Nephron (organoid): ENCODE measurements around the gene NLGN4X.

Experiments
- H3K27ac Mint-ChIP-seq, 3 experiments: 2 replicates each; pipeline ENCODE4 v1.8.0; 2020; ENCODE audit warnings: mixed read lengths in 3 of 3, mild to moderate bottlenecking in 2 of 3, moderate library complexity in 1 of 3
- H3K27me3 Mint-ChIP-seq: 2 replicates; pipeline ENCODE4 v1.8.0; 2021; ENCODE audit warnings: low read depth, mild to moderate bottlenecking, moderate library complexity, mixed read lengths
- H3K36me3 Mint-ChIP-seq: 2 replicates; pipeline ENCODE4 v1.8.0; 2020; ENCODE audit warnings: low read depth, mixed read lengths
- H3K4me1 Mint-ChIP-seq: 2 replicates; pipeline ENCODE4 v1.8.0; 2020; ENCODE audit warnings: mixed read lengths
- H3K4me3 Mint-ChIP-seq, 3 experiments: 2 replicates each; pipeline ENCODE4 v1.8.0; 2020; ENCODE audit warnings: mild to moderate bottlenecking in 3 of 3, mixed read lengths in 3 of 3, moderate library complexity in 2 of 3
- H3K9me3 Mint-ChIP-seq: 2 replicates; pipeline ENCODE4 v1.8.0; 2020; ENCODE audit warnings: mixed read lengths
- CTCF ChIP-seq, 3 experiments: fragments of 200-600 bp; sonication (generic); IDR thresholded peaks; one replicate each; pipeline ENCODE4 v1.5.0; 2021; ENCODE audit warnings: antibody characterized with exemption in 3 of 3; ENCODE audit not compliant: unreplicated experiment in 3 of 3

Gene NLGN4X

DNA sequence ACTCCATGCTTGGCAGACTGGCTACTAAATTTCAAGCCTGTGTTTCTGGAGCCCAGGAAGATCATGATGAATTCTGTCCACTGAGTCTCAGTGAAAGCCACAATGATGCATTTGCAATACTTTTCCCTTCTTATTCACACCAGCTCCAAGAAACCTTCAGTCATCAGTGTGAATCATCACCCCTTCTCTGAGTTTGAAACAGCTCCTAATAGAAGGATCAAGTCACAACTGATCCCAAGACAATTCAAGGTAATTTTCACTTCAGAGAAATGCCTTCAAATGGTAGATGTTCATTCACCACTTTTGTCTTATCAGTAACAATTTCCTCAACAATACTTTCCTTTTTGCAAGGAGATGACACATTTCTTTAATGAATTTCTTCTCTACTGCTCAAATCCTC lies 257.4 kb downstream of the NLGN4X start:
- no peak overlapping the region for H3K4me3 Mint-ChIP-seq
- H3K9me3 Mint-ChIP-seq, result no peaks in the 10 kb centered on the region
- H3K27me3 Mint-ChIP-seq, result peaks cover 1% of the 10 kb centered on the region
- no peak for TF ChIP-seq CTCF (IDR thresholded peaks at IDR 0.05; ENCODE audit: unreplicated experiment in 3 of 3)
- H3K27ac Mint-ChIP-seq, result no peak overlapping the region
- no peaks in the 10 kb centered on the region for H3K36me3 Mint-ChIP-seq
- H3K4me1 Mint-ChIP-seq, result peaks cover 5% of the 10 kb centered on the region

GRCh38 chrX:5965406-5965805 lies 263.3 kb downstream of the NLGN4X start:
- no peaks in the 10 kb centered on the region for H3K4me1 Mint-ChIP-seq
- H3K27ac Mint-ChIP-seq, result no peak overlapping the region
- no peaks in the 10 kb centered on the region for H3K9me3 Mint-ChIP-seq
- H3K36me3 Mint-ChIP-seq, result no peaks in the 10 kb centered on the region
- H3K27me3 Mint-ChIP-seq, result no peaks in the 10 kb centered on the region
- H3K4me3 Mint-ChIP-seq, result no peak overlapping the region
- TF ChIP-seq CTCF (IDR thresholded peaks at IDR 0.05; ENCODE audit: unreplicated experiment in 3 of 3), result no peak

GRCh38 chrX:5959286-5959685 lies 269.4 kb downstream of the NLGN4X start:
- H3K9me3 Mint-ChIP-seq, result no peaks in the 10 kb centered on the region
- no peaks in the 10 kb centered on the region for H3K4me1 Mint-ChIP-seq
- H3K36me3 Mint-ChIP-seq, result no peaks in the 10 kb centered on the region
- no peaks in the 10 kb centered on the region for H3K27me3 Mint-ChIP-seq
- TF ChIP-seq CTCF (IDR thresholded peaks at IDR 0.05; ENCODE audit: unreplicated experiment in 3 of 3), result no peak
- H3K4me3 Mint-ChIP-seq, result no peak overlapping the region
- H3K27ac Mint-ChIP-seq, result no peak overlapping the region

GRCh38 chrX:5958523-5958922 lies 270.1 kb downstream of the NLGN4X start:
- TF ChIP-seq CTCF (IDR thresholded peaks at IDR 0.05; ENCODE audit: unreplicated experiment in 3 of 3), result no peak
- H3K36me3 Mint-ChIP-seq, result no peaks in the 10 kb centered on the region
- H3K9me3 Mint-ChIP-seq, result no peaks in the 10 kb centered on the region
- no peaks in the 10 kb centered on the region for H3K4me1 Mint-ChIP-seq
- H3K27ac Mint-ChIP-seq, result no peak overlapping the region
- H3K27me3 Mint-ChIP-seq, result no peaks in the 10 kb centered on the region
- H3K4me3 Mint-ChIP-seq, result no peak overlapping the region

- Mint-ChIP-seq H3K4me1 (no peaks in the 10 kb centered on the region), H3K4me3 (no peak overlapping the region), H3K9me3 (no peaks in the 10 kb centered on the region), H3K27me3 (no peaks in the 10 kb centered on the region), H3K36me3 (no peaks in the 10 kb centered on the region), H3K27ac (no peak overlapping the region)
- TF ChIP-seq CTCF (IDR thresholded peaks at IDR 0.05; ENCODE audit: unreplicated experiment in 3 of 3), result no peak
These were observed 271.2 kb downstream of the NLGN4X start for GRCh38 chrX:5957506-5957905.

DNA sequence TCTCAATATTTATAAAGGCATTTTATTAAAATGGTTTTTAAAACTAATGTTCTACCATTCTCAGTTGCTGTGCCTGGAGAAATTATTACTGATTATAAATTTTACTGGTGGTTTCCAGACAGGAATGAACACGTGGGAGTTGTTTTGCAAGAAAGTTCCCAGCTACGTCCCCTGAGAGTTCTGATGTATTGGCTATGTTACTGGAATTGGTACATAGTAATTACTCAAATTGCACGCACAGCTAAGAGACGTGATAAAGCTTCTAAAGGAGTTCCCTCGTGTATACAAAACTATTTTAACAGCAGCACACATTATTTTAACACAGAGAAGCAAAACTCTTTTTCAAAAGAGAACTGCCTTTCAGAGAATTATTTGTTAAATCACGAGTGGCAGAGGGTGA lies 292.2 kb downstream of the NLGN4X start:
- peaks cover 29% of the 10 kb centered on the region for H3K4me1 Mint-ChIP-seq
- peak overlapping the region; percentile 58 to 71 (median 69) for H3K27ac Mint-ChIP-seq
- H3K9me3 Mint-ChIP-seq, result no peaks in the 10 kb centered on the region
- no peaks in the 10 kb centered on the region for H3K36me3 Mint-ChIP-seq
- no peak overlapping the region for H3K4me3 Mint-ChIP-seq
- TF ChIP-seq CTCF (IDR thresholded peaks at IDR 0.05; ENCODE audit: unreplicated experiment in 3 of 3), result no peak
- no peaks in the 10 kb centered on the region for H3K27me3 Mint-ChIP-seq
